GM19240 (cell line): ENCODE data around the gene NFYA.

ENCODE experiments used
- DNase-seq: peaks from one replicate; pipeline ENCODE4 v3.0.0; 2011; ENCODE audit warnings: low spot score; ENCODE audit not compliant: insufficient read length

The NFYA gene

DNA sequence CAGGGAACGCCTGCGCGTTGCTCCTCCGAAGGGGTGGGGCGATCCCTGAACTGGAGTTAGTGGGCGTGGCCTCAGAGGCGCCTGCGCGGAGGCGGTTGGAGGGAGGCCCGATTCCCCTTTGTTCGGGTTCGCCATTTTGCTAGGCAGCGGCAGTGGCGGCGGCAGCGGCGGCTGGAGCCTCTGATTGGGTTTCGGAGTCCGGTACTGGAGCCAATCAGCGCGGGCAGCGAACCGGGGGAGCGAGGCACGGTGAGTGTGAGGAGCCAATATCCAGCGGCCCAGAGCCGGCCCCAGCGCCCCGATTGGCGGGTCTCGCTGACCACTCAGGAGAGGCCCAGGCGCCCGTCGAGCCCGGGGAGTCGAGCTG is at the start of gene NFYA:
TSS of gene NFYA (plus strand) at position 139 of the 367 bp plus-strand sequence. CDS start 6,116 bp downstream, outside the sequence.
- DNase-seq, result no peak

DNA sequence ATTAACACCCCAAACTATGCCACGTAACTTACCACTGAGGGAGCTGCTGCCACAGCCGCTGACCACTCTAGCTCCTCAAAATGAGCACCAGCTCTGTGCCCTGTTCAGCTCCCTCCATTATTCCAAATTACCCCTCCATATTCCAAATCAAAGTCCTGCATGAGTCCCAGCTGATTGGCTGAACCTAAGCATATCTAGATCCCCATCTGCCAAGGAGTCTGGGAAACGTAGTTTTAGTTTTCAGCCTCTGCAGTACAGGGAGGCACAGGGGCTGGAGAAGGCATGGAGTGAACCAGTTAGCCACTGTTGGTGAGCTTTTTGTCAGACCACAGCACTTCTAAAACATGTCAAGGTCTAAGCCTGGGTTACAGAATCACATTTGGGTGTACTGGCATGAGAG is 49.7 kb upstream of the NFYA start:
- DNase-seq, result no peak

- DNase-seq, result no peak
These were observed 46.7 kb upstream of the NFYA start for GRCh38 chr6:41025966-41026530.

- DNase-seq, result no peak
These were observed 45.5 kb upstream of the NFYA start for GRCh38 chr6:41027241-41027640.

GRCh38 chr6:41027799-41028560 is 44.8 kb upstream of the NFYA start:
- DNase-seq, result peak; percentile 79

GRCh38 chr6:41028561-41029412 is 44.0 kb upstream of the NFYA start:
- DNase-seq, result no peak

- DNase-seq, result no peak
These were observed 39.9 kb upstream of the NFYA start for GRCh38 chr6:41032830-41033229.

GRCh38 chr6:41033776-41034175 is 39.0 kb upstream of the NFYA start:
- no peak for DNase-seq

- DNase-seq, result no peak
These were observed 36.6 kb upstream of the NFYA start for GRCh38 chr6:41036186-41036585.

GRCh38 chr6:41036601-41037000 is 36.2 kb upstream of the NFYA start:
- no peak for DNase-seq

DNA sequence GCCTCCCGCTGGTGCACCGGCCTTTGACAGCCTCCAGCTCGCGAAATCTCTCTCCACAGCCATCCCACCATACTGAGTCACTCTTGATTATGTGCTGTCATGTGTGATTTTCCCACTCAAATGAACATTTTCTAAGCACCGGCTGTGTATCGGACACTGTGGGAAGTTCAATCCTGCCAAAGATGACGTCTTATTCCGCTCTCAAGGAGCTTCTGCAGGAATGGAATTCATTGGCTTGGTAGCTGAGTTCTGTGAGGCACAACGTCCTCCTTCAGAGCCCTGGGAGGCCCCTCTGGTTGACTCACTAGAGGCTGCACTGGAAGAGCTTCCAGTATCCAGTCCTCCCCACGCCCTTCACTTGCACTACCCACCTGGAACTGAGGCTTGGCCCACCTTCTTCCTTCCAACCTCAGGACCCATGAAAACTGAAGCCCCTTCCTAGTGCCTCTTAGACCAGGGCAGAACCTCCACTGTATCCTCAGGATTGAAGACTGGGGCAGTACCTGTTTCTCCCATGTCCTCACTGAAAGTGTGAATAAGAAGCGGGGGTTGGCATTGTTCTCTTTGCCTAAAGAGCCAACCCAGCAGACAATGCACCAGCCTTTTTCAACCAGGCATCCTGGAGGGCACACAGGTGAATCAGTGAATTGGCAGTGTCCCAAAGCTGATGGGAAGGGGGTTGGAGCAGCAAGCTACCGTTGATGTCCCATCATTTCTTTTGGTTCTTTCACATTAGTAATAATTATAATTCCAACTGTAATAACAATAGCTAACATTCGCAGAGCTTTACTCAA is 35.5 kb upstream of the NFYA start:
- DNase-seq, result no peak

GRCh38 chr6:41038205-41038604 is 34.6 kb upstream of the NFYA start:
- no peak for DNase-seq

- DNase-seq, result peak; percentile 66
These were observed 33.4 kb upstream of the NFYA start, which contains the start of gene UNC5CL for GRCh38 chr6:41039060-41039998. UNC5CL (minus strand) TSS chr6:41039221; CDS start chr6:41035074, 4,147 bp downstream.

DNA sequence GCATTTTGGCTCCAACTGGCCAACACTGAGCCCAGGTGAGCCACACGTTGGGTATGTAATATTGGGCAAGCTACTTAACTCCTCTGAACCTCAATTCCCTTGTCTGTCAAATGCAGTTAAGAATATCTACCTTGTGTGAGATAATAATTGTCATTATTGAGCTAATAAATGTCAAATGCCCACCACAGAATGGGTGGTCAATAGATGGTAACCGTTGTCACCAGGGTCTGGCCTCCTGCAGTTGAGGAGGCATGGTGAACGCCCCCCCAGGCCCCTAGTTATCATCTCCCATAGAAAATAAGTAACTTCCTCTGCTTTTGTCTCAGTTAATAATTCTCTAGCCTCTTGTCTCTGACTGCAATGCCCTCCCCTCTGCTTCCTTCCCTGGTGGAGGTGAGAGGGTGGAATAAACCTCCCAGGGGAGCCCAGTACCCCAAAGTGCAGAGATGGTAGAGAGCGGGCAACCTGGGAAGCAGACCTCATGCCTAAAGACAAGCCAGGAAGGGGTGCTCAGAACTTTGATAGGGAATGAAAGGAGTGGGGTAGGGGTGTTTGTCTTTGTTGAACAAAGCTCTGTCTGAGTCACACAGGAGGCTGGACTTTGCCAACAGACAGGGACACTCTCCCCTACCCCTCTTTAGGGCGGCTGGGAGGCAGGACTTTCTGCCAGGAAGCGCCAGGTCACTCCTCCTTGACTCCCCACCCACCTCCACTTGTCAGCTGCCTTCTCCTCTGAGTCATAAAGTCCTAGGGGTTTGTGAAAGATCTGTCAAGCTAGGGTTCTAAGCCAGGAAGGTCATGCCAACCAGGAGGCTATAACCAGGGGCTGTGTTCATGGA is 32.5 kb upstream of the NFYA start:
- no peak for DNase-seq

- no peak for DNase-seq
These were observed 31.7 kb upstream of the NFYA start for GRCh38 chr6:41040940-41041536.

DNA sequence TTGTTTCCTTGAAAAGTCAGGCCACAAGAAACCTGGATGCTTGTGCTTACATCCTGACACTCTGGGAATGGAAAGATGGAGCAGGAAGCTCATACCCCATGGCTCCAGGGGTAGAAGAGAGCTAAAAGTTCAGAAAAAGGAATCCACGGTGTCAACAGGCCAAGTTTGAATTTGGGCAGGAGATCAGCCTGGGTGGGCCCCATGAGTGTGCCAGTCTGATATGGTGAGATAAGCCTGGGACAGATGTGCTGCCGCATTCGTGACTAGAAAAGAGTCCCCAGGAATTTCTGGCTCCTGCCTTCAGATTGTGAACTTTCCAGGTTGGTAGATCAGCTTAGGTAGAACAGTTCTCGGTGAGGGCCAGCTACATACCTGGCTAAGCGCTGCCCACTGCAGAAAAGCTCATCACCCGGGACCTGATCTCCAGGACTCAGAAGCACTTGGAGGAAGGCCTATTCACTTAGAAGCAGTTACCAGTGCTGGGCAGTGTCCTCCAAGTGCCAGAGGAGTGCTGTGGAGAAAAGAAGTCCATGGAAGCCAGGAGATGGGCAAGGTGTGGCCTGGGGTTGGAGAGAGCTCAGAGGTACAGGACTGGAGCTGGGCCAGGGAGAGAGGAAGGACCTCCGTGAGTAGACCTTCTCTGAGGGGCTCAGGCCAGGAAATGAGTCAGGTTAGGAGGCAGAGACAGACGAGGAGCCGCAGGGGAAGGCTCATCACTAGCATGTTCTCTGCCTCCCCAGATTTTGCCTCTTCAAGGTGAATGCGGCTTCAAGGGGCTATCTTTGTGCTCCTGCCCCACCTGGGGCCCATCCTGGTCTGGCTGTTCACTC is 30.3 kb upstream of the NFYA start, which contains the start of gene TSPO2:
TSS of gene TSPO2 (plus strand) at position 242 of the 830 bp plus-strand sequence. CDS start at position 761, 519 bp downstream.
- no peak for DNase-seq

DNA sequence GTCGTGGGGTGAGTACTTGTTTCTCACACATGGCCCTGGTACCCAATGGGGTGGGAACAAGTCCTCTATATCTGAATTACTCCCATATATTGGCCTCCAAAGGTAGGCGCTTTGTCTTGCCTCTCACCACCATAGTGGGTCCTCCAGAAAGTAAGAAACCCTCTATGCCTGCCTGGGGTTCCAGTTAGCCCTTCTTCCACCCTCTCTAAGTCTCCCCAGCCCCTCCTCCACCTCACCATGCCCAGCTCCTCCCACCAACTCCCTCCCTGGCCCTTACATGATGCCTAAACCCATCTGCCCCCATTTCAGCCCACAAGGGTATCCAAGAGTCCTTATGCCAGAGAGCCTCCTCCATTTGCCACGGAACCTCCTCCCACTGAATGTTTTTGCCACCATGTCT is 29.6 kb upstream of the NFYA start:
- DNase-seq, result no peak

DNA sequence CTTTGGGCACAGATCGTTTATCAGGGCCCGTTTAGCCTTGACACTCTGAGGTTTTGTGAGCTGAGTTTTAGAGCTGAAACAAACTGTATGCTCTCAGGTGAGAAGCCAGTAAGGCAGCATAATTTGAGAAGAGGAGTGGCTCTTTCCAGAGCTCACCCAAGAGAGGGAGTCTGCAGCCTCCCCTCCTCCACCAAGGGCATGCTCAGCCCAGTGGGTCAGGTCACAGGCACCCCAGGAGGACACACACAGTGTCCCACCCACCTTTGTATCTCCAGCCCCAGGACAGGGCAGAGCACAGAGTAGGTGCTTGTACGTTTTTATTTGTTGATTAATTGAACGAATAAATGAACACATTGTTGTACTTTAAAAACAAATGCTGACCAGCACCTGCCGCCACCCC is 27.1 kb upstream of the NFYA start:
- DNase-seq, result no peak
